GM18951 (cell line): ENCODE results near the gene SLC15A3.

Experiments used
- POLR2A ChIP-seq: IDR thresholded peaks from 4 replicates; pipeline ENCODE4 v1.6.1; 2011; ENCODE audit warnings: mild to moderate bottlenecking; ENCODE audit not compliant: insufficient read length, insufficient read depth; ENCODE audit errors: extremely low read depth
- in situ Hi-C: fragments of 300-500 bp; cut with MboI; formaldehyde crosslinking; loops from one replicate; pipeline ENCODE4 v1.12.0; 2022; ENCODE audit warnings: low sequenced_read_pairs, mixed read lengths, inconsistent platforms; ENCODE audit not compliant: unreplicated experiment

The SLC15A3 gene

DNA sequence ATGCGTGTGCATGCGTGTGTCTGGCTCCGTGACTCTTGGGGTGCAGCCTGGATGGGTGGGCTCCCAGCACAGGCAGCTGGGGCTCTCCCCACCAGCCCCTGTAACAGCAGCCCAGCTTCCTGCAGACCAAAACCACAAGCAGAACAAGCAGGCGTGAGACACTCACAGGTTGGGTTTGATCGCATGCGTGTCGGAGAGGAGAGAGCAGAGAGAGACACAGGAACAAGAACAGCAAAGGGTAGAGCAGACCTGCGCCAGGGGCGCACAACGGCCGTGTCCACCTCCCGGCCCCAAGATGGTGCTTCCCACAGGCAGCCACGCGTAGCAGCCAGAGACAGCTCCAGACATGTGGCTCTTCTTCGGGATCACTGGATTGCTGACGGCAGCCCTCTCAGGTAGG lies 19.5 kb upstream of the SLC15A3 start, which contains the start of gene CD6:
Gene CD6 (plus strand): TSS at position 161 of the 400 bp plus-strand sequence. CDS start 186 bp downstream, at position 347.
- in situ Hi-C loops = no loop called here
- no peak for TF ChIP-seq POLR2A

DNA sequence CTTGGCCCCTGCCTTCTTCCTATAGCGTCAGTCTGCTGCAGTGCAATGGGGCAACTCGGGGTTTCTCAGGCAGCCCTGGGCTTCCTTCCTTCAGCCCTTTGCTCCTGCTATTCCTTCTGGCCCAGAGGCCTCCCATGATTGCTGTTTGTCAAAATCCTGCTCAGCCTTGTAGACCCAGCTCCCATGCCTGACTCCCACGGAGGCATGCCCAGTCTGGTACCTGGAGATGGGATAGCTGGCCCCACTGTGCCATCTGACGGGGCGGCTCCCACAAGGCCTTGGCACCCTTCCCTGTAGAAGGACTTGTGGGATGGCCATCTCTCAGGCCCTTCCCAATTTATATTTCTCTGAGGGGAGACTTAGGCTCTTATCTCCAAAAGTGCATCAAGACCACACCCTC lies 18.9 kb upstream of the SLC15A3 start:
- in situ Hi-C loops = no loop called here
- TF ChIP-seq POLR2A = no peak

DNA sequence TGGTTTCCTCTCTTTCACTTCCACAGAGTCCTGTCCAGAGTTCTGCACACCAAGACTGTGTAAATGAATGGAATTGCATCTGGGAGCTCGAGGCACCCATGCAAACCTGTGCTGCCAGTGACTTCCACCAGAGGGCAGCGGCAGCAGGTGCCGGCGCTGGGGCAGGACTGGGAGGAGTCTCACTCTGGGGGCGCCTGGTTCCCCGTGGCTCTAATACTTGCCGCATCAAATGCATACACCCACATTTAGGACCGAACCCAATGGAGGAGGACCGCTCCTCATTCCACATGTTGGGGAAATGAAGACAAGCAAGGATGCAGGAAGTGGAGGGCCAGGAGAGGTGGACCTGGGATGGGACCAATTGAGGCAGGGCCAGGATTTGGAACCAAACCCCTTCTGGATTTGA lies 18.4 kb upstream of the SLC15A3 start:
- in situ Hi-C loops = no loop called here
- TF ChIP-seq POLR2A = no peak

DNA sequence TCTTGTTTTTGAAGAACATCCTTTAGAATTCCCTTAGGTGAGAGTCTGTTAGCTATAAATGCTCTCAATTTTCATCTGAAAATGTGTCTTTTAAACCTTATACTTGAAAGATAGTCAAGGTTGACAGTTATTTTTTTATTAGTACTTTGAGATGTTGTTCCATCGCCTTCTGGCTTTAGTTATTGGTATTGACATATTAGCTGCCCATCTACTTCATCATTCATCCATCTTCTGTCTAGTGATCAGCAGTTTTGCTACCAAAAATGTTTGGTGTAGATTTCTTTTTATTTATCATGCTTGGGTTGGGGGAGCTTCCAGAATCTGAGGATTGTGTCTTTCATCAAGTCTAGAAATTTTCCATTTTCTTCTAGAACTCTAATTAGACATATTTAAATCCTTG lies 16.2 kb upstream of the SLC15A3 start:
- TF ChIP-seq POLR2A = no peak
- in situ Hi-C loops = no loop called here

DNA sequence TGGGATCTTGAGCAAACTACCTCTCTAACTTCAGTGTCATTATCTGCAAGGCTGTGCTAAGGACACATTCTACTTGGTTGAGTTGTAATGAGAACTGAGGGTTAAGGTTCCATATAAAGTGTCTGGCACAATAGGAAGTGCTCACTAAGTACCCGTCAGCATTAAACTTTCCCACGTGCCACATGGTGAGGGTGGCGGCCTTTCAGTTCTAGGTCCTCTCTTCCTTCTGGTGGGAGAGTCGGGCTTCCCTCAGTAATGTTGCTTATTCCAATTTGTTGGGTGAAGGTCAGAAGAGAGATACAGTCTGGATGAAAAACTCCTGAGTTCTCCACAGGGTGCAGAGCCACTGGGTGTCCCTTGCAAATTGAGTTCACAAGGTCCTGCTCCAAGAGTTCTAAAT lies 14.9 kb upstream of the SLC15A3 start:
- no peak for TF ChIP-seq POLR2A
- in situ Hi-C loops = no loop called here

DNA sequence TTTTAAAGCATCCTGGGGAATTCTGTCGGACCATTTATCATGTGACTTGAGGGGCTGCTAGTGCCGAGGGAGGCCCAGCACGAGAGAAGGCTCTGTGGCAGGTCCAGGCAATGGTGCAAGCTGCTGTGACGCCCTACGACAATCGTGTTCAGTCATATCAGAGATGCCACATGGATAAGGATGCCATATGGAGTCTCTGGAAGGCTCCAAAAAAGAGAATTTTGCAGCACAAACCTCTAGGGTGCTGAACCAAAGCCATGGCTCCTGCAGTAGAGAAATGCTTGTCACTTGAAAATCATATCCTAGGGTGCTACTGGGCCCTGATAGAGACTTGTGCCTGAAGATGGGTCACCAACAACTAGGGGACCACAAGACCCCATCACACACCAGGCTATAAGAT lies 12.8 kb upstream of the SLC15A3 start:
- in situ Hi-C loops = no loop called here
- no peak for TF ChIP-seq POLR2A

DNA sequence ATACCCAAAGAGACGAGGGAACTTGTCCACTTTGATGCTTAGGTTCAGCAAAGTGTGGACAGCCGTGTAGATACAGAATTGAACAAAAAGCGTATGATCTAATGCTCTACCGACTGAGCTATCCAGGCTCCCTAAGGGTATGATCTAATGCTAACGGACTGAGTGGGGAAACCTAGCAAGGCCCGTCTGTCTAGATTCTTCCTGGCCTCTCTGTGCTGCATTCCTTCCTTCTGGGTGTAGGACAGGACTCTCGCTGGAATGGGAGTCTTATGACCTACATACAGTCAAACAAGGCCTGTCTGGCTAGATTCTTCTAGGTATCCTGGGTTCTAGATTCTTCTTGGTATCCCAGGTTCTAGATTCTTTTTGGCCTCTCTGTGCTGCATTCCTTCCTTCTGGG lies 8.4 kb upstream of the SLC15A3 start:
- TF ChIP-seq POLR2A = no peak
- in situ Hi-C loops = no loop called here

DNA sequence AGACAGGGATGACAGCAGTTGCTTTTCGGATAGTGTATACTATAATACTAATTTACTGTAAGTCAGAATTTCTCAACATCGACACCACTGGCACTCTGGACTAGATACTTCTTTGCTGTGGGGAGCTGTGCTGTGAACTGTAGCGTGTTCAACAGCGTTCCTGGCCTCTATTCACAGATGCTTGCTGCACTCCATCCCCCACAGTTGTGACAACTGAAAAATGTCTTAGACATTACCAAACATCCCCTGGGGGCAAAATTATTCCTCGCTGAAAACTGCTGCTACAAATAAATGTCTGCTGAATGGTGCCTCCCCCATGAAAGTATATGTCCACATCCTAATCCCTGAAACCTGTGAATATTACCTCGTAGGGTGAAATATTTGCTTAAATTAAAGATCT lies 7.5 kb upstream of the SLC15A3 start:
- no peak for TF ChIP-seq POLR2A
- in situ Hi-C loops = no loop called here

DNA sequence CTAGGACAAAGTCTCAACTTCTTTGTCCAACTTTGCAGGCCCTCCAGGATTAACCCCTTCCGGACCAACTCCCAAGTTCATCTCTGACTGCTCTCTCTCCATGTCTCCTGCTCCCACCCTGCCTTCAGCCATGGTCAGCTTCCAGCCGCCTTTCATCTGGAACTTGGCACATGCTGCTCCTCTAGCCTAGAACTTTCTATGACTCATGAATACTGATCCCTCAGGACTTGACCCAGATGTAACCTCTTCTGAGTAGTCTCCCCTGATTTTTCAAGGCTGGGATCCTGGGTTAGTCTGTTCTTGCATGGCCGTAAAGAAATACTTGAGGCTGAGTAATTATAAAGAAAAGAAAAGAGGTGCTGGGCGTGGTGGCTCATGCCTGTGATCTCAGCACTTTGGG lies 5.2 kb upstream of the SLC15A3 start:
- in situ Hi-C loops = no loop called here

DNA sequence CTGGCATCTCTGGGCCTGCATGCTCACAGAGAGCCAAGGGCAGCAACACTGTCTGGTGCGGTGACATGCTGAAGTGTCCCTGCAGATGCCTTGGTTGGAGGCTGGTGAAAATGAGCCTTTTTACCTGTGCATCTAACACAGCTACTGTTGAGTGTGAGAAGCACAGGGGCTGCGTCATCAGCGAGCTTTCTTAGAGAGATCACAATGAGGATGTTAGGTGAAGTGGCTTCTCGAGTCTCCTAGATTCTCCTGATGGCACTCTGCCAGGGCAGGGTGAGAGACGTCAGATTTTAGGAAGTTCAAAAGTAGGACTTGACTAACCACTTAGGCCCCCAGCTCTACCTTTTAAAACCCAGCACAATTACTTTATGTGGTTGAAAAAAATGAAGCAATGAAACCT lies 3.6 kb upstream of the SLC15A3 start:
- no peak for TF ChIP-seq POLR2A
- in situ Hi-C loops = no loop called here

More for the DNA sequence above, 5.2 kb upstream of the SLC15A3 start:
- no peak for TF ChIP-seq POLR2A

DNA sequence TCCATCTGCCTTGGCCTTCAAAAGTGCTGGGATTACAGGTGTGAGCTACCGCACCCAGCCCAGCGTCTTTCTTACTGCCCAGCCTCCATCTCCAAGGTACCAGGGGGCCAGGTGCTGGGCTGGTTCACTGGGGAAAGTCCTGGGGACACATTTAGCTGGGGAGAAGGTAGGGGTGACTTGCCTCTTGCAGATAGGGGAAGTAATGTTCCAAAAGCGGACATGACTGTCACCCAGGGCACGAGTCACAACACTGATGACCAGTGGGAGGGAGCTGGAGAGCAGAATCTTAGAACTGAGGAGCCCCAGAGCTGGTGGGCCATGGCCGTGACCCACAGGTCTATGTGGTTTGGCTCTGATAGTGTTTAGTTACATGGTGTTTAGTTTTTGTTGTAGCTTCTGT lies 2.4 kb upstream of the SLC15A3 start:
- TF ChIP-seq POLR2A = no peak
- in situ Hi-C loops = no loop called here

DNA sequence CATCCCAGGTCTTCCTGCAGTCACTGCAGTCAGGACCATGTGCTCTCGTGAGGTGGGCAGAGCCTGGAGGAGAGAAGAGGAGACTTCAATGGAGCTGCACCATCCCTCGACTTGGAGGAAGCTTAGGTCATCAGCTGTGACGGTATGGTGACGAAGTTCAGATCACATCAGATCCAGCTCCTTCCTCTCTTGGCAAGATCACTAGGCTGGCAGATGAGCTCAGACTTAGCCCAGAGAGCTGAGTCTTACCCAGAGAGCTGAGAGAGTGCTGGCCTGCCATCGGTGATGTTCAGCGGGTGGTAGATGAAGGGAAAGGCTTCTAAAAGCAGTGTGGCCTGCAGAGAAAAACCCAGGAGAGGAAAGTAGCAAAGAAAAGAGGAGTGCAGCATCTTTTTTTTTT lies 1.8 kb upstream of the SLC15A3 start:
- TF ChIP-seq POLR2A = no peak

DNA sequence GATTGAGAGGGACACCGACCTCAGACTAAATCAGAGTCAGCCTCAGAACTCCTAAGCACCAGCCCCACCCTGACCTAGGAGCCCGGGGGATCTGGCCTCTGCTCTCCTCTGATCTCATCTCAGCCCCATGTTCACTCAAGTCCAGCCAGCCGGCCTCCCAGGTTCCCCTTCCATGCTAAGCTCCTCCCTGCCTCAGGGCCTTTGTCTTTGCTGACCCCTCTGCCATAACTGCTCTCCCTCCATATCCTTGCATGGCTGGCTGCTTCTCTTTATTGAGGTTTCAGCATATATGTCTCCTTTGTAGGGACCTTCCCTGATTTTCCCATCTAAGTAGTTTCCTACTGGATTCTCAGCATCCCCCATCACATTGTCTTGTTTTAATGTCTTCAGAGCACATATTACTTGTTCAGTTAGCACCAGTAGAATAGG lies 780 bp upstream of the SLC15A3 start:
- in situ Hi-C loops = no loop called here
- peak; percentile 43 for TF ChIP-seq POLR2A

More for the DNA sequence above, 1.8 kb upstream of the SLC15A3 start:
- in situ Hi-C loops = no loop called here

DNA sequence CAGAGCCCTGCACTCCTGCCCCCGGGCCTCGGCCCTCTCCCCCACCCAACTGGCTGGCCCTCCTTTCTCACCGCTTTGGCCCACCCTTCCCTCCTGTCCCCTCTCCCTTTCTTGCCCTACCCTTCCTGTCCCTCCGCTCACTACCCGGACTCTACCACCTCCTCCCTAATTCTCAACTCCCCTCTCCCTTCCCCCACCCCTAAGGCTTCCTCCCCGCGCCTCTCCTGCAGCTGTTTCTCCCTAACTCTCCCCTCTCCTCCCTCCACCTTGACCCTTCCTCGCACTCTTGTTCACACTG lies 421 bp downstream of the SLC15A3 start:
- no peak for TF ChIP-seq POLR2A
- in situ Hi-C loops = no loop called here

DNA sequence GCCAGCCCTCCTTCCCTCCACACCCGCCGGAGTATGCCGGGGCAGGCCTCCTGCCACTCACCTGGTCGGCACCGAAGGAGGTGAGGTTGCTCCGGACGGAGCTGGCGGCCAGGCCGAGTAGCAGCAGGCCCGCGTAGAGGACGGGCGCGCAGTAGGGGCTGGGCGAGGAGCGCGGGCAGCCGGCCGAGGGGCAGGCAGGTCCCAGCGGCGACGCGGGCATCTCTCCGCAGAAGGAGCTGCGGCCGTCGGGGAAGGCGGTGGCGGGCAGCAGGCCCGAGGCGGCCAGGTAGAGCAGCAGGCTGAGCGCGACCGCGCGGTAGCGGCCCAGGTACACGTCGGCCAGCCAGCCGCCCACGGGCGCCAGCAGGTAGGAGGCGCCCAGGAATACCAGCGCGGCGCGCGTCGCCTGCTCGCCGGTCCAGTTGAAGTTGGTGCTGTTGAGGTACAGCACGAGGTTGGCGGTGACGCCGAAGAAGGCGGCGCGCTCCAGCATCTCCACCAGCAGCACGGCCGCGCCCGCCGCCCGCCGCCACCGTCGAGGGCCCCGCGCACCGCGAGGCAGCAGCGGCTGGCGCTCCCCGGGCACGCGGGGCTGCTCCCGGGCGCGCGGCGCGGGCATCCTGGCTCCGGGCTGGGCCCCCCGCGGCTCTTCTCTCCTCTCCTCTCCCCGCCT lies 907 bp downstream of the SLC15A3 start:
- in situ Hi-C loops = no loop called here

More for the DNA sequence above, 907 bp downstream of the SLC15A3 start:
- TF ChIP-seq POLR2A = peak; percentile 47
